Ovary (tissue), 3 donors: ENCODE results near the gene LTC4S.

Experiments used
- CTCF ChIP-seq, 3 donors: fragments of 450-650 bp in 2 of 3; fragments of 200-600 bp in 1 of 3; IDR thresholded peaks; one replicate each; pipeline versions ENCODE4 v1.5.1 to v1.8.0; 2016 to 2022; ENCODE audit warnings: antibody characterized with exemption in 3 of 3, mild to moderate bottlenecking in 1 of 3
- EP300 ChIP-seq: sonication (generic); formaldehyde crosslinking; IDR thresholded peaks from one replicate; pipeline ENCODE4 v1.6.1; 2017; ENCODE audit warnings: antibody characterized with exemption
- POLR2A ChIP-seq: fragments of 450-650 bp; IDR thresholded peaks from one replicate; pipeline ENCODE4 v1.6.1; 2017; ENCODE audit warnings: antibody characterized with exemption, mild to moderate bottlenecking, moderate library complexity
- donor health status: DM: no; HTN: no; CAD: no.

- TF ChIP-seq POLR2A, result no peak
- no peak for TF ChIP-seq EP300
- TF ChIP-seq CTCF (IDR thresholded peaks at IDR 0.05), result no peak
Observed at GRCh38 chr5:179778591-179778990, 15.2 kb upstream of the LTC4S start.
